Stimulated activated CD4-positive, alpha-beta T cell treated with anti-CD3 and anti-CD28 coated beads, Interleukin-1b, Interleukin-23, amount 100 ng/mL, for 24 hours (primary cell): ENCODE results near the gene SUZ12.
"Not testable (repeated sequence)": the region's sequence is repeated elsewhere in the genome, so short reads cannot be mapped to it uniquely, and the experiment has no call there.

Experiments used
- DNase-seq, 4 experiments: peaks; one replicate each; pipeline ENCODE4 v3.0.0-alpha.2; 2020; ENCODE audit warnings: low read depth in 4 of 4, low spot score in 1 of 4

SUZ12 gene

DNA sequence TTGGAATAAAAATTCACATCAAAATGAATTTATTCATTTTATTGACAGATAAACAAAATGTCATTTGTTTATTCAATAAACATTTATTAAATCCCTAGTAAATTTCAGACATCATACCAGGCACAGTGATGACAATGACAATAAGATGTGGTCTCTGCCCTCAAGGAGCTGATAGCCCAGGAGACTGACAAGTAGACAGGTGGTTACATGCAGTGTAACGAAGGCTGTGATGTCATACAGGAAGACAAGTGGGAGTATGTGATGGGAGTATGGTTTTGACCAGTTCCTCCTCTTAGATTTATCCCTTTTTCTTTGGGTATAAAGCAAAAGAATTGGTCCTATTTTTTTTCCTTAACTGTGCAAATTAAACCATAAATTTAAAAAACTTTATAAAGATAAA is 97.0 kb downstream of the SUZ12 start:
- not testable (repeated sequence) for DNase-seq

DNA sequence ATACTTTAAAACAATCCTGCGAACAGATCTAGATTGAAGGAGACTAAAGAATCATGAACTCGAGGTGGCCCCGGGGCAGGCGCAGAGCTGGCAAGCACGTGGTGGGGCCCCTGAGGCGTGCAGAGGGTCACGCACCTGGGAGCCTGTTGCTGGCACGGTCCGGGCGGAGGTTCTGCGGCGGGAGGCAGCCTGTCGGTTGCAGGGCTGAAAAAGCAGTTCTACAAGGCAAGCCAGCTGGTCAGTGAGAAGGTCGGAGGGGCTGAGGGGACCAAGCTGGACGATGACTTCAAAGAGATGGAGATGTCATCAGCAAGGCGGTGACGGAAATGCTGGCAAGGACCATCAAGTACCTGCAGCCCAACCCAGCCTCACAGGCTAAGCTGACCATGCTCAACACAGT is 103.4 kb downstream of the SUZ12 start:
- not testable (repeated sequence) for DNase-seq

DNA sequence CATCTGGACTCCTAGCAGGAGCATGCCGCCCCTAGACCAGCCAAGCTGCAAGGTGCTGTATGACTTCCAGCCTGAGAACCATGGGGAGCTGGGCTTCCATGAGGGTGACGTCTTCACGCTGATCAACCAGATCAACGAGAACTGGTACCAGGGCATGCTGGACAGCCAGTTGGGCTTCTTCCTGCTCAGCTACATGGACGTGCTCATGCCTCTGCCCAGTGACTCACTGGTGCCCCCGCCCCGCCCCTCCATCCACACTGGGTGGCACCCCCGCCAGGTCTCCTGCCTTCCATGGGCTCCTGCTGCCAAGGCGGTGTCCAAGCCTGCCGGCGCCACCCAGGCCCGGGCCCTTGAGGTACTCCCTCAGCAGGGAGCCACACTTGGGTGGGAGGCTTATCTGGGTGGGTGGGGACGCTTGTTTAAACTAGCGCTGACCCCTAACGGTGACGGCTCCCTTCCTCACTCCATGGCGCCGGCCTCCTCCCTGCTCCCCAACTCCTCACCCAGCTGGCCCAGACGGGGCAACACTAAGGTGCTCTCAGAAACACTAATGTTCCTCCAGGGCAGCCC is 104.6 kb downstream of the SUZ12 start:
- DNase-seq, result not testable (repeated sequence)

DNA sequence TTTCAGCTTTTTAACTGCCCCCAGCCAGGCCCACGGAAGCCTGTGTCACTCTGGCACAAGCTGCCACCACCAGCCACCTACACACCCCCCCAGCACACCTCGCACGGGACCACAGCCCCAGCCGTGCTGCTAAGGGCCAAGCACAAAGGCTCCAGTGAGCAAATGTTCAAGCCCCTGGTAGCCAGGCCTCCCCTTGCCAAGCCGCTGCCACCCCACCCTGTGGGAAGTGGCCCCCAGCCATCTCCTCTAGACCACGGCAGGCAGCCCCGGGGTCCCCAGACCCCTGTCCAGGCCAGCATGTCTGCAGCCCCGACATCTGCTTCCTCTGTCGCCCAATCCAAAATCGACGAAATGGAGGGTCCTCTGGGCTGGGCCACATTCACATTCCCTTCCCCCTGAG is 105.5 kb downstream of the SUZ12 start:
- not testable (repeated sequence) for DNase-seq

DNA sequence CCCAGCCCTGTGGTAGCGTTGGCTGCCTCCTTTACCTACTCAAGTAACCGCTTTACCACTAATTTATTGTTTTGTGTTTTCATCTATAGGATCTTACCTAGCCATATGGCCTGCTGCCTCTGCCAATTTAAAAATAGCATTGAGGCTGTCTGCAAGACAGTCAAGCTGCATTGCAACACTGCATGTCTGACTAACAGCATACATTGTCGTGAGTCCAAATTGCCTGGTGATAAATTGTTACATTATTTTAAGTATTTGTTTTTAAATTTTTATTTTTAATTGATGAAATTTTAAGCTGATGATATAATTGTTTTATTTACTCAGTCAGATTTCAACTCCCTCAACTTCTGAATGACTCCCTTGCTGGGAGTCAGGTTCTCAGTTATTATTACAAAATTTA is 108.8 kb downstream of the SUZ12 start:
- not testable (repeated sequence) for DNase-seq

DNA sequence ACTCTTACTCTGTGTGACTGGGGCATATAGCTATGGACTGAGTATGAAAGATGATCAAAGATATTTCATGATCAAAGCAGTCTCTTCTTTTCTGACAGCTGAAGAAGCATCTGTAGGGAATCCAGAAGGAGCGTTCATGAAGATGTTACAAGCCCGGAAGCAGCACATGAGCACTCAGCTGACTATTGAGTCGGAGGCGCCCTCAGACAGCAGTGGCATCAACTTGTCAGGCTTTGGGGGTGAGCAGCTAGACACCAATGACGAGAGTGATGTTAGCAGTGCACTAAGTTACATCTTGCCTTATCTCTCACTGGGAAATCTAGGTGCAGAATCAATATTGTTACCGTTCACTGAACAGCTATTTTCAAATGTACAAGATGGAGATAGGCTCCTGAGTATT is 110.9 kb downstream of the SUZ12 start:
- not testable (repeated sequence) for DNase-seq
